GM23248 (cell line): ENCODE results near the gene RNF26. TPM values are rescaled to one million over a fixed set of nuclear protein-coding genes. Genes with fewer than 3 reads are reported as not detected.

Experiments
- DNase-seq: peaks from one replicate; pipeline ENCODE4 v3.0.0-alpha.2; 2015
- H2AFZ ChIP-seq: fragments of 200-600 bp; sonication (generic); 2 replicates; pipeline ENCODE4 v1.6.1; 2016; ENCODE audit warnings: antibody characterized with exemption
- H3F3A ChIP-seq: fragments of 200-600 bp; sonication (generic); 2 replicates; pipeline ENCODE4 v1.6.1; 2016; ENCODE audit warnings: mild to moderate bottlenecking, antibody characterized with exemption, mixed run types; ENCODE audit not compliant: insufficient read depth
- H3K27ac ChIP-seq: fragments of 200-600 bp; sonication (generic); 2 replicates; pipeline ENCODE4 v1.5.1; 2016; ENCODE audit warnings: mild to moderate bottlenecking
- H3K27me3 ChIP-seq: fragments of 200-600 bp; sonication (generic); replicated peaks from 2 replicates; pipeline ENCODE4 v1.6.1; 2016; ENCODE audit warnings: mild to moderate bottlenecking; ENCODE audit not compliant: insufficient read depth
- H3K36me3 ChIP-seq: fragments of 200-600 bp; sonication (generic); 2 replicates; pipeline ENCODE4 v1.6.1; 2016; ENCODE audit warnings: low read depth, mild to moderate bottlenecking
- H3K4me1 ChIP-seq: fragments of 200-600 bp; sonication (generic); 2 replicates; pipeline ENCODE4 v1.6.1; 2016; ENCODE audit warnings: mild to moderate bottlenecking; ENCODE audit not compliant: insufficient read depth
- H3K4me2 ChIP-seq: fragments of 200-600 bp; sonication (generic); one replicate; pipeline ENCODE4 v1.6.1; 2016; ENCODE audit warnings: mild to moderate bottlenecking; ENCODE audit not compliant: unreplicated experiment
- H3K4me3 ChIP-seq: fragments of 200-600 bp; sonication (generic); 2 replicates; pipeline ENCODE4 v1.5.1; 2016; ENCODE audit warnings: mild to moderate bottlenecking
- H3K79me2 ChIP-seq: fragments of 200-600 bp; sonication (generic); 2 replicates; pipeline ENCODE4 v1.6.1; 2016; ENCODE audit warnings: mild to moderate bottlenecking; ENCODE audit not compliant: insufficient read depth
- H3K9ac ChIP-seq: fragments of 200-600 bp; sonication (generic); 2 replicates; pipeline ENCODE4 v1.6.1; 2016; ENCODE audit warnings: mild to moderate bottlenecking
- H3K9me2 ChIP-seq: fragments of 200-600 bp; sonication (generic); 2 replicates; pipeline ENCODE4 v1.6.1; 2016; ENCODE audit warnings: mixed run types, mild to moderate bottlenecking, moderate library complexity; ENCODE audit not compliant: insufficient read depth
- H3K9me3 ChIP-seq: fragments of 200-600 bp; sonication (generic); one replicate; pipeline ENCODE4 v1.6.1; 2017; ENCODE audit warnings: low read depth
- H4K20me1 ChIP-seq: fragments of 200-600 bp; sonication (generic); 2 replicates; pipeline ENCODE4 v1.6.0; 2016; ENCODE audit not compliant: insufficient read depth
- EZH2 ChIP-seq: fragments of 200-600 bp; sonication (generic); IDR thresholded peaks from 2 replicates; pipeline ENCODE4 v1.6.1; 2018; ENCODE audit warnings: antibody characterized with exemption, mild to moderate bottlenecking; ENCODE audit not compliant: insufficient read depth, poor library complexity, severe bottlenecking
- EZH2phosphoT487 ChIP-seq: fragments of 200-600 bp; sonication (generic); IDR thresholded peaks from 2 replicates; pipeline ENCODE4 v1.6.1; 2018; ENCODE audit warnings: antibody characterized with exemption, moderate library complexity, mild to moderate bottlenecking, low read depth; ENCODE audit not compliant: insufficient read depth
- WGBS, 2 experiments: methylation state at CpG; one replicate each; pipeline ENCODE4 v1.1.6; 2015 to 2017; ENCODE audit warnings: low lambda C conversion rate in 2 of 2, low coverage in 1 of 2; ENCODE audit errors: missing lambda C conversion rate in 2 of 2; 5-methylcytosine and 5-hydroxymethylcytosine counted together
- in situ Hi-C: fragments of 300-500 bp; cut with MboI; formaldehyde crosslinking; loops from 2 replicates; pipeline ENCODE4 v1.15.0; 2020
- polyA plus RNA-seq: library from polyadenylated mRNA; unstranded; fragments of >200 nt; fragmentation: Nextera tagmentation; extraction: Ambion mirVana; gene quantifications from 2 replicates; pipeline ENCODE4 v1.2.1, GENCODE V29; 2016
- total RNA-seq: library from RNA; depleted of rRNA; stranded (reverse); fragments of >200 nt; shearing (Covaris generic); gene quantifications from 2 replicates; pipeline ENCODE4 v1.2.3, GENCODE V29; 2014

RNF26 gene
- total and polyA plus RNA-seq, 2 experiments from 2014 or later = 8.0 to 49.5 TPM

DNA sequence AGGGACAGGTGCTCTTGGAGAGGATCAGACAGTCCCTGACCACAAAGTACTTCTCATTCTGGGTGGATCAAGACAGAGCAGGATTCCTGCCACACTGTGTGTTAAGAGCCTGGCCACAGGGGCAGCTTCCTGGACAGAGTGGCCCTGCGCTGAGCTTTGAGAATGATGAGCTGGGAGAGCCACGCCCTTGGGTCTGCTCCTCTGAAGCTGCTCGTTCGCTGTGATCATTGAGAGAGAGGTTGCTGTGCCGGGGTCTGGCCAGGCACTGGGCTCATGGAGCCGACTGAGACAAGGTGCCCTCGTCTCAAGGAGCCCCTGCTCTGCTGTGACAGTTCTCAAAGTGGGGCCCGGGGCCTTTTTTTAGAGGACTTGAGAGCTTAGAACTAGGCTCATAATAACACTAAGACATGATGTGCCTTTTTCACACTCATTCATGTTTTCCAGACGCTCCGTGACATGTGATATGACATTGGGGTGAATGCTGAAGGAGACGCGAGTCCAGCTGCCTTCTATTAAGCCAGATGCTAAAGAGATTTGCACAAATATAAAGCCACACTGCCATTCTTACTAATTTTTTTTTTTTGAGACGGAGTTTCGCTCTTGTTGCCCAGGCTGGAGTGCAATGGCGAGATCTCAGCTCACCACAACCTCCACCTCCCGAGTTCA, 13.7 kb downstream of the RNF26 start:
- Histone ChIP-seq H3K9ac (no peak overlapping the region), H3K27ac (no peak overlapping the region), H3F3A (peaks cover 9% of the 10 kb centered on the region; the same call in 1 of the 2 replicates), H3K9me3 (no peaks in the 10 kb centered on the region), H2AFZ (0 out of 2 replicates have a peak overlapping the region, but pooled peaks have one; percentile 12), H3K4me1 (peaks cover 12% of the 10 kb centered on the region), H3K4me3 (no peak overlapping the region), H3K9me2 (no peaks in the 10 kb centered on the region), H3K36me3 (no peaks in the 10 kb centered on the region), H3K4me2 (no peak overlapping the region), H3K27me3 (peaks cover 8% of the 10 kb centered on the region; the same call in 1 of the 2 replicates), H3K79me2 (no peaks in the 10 kb centered on the region), H4K20me1 (no peaks in the 10 kb centered on the region)
- TF ChIP-seq EZH2phosphoT487 (no peak), EZH2 (no peak)
- in situ Hi-C loops = no loop called here
- DNase-seq = peak; percentile 36
- 12 to 13% methylated on average over 16 of the region's 16 CpGs for WGBS, 2 experiments

DNA sequence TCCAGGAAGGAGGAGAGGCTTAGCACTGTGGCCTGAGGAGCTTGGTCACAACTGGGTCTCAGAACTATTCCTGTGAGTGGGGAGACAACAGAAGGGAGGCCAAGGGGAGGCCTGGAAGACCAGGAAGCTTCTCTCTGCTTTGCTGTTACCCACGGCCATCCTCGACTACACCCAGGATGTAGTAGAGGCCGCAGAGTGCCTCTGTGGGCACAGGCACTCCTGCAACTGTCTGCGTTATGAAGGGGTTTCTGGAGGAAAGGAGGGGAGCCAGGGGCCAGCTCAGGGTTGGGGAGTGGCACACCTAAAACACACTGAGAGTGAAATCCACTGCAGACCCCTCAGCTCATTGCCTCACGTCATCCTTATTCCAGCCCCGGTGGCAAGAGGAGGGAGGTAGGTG, 16.0 kb downstream of the RNF26 start:
- H2AFZ ChIP-seq = no peak overlapping the region
- H4K20me1 ChIP-seq = no peaks in the 10 kb centered on the region
- peaks cover 12% of the 10 kb centered on the region for H3K4me1 ChIP-seq
- H3K79me2 ChIP-seq = no peaks in the 10 kb centered on the region
- 89 to 92% methylated on average over 5 to 6 of the region's 6 CpGs for WGBS, 2 experiments
- no peak overlapping the region for H3K9ac ChIP-seq
- peaks cover 8% of the 10 kb centered on the region; the same call in 1 of the 2 replicates for H3K27me3 ChIP-seq
- no peak overlapping the region for H3K4me2 ChIP-seq
- TF ChIP-seq EZH2phosphoT487 (no peak), EZH2 (no peak)
- DNase-seq = no peak
- H3K4me3 ChIP-seq = no peak overlapping the region
- no peaks in the 10 kb centered on the region for H3K36me3 ChIP-seq
- in situ Hi-C loops = loop anchor here (10.0 kb wide), 1 partner anchor 124 kb away; no protein-coding TSS in a partner anchor
- no peak overlapping the region for H3K27ac ChIP-seq
- H3F3A ChIP-seq = peaks cover 9% of the 10 kb centered on the region; the same call in 1 of the 2 replicates
- H3K9me3 ChIP-seq = no peaks in the 10 kb centered on the region
- H3K9me2 ChIP-seq = no peaks in the 10 kb centered on the region

DNA sequence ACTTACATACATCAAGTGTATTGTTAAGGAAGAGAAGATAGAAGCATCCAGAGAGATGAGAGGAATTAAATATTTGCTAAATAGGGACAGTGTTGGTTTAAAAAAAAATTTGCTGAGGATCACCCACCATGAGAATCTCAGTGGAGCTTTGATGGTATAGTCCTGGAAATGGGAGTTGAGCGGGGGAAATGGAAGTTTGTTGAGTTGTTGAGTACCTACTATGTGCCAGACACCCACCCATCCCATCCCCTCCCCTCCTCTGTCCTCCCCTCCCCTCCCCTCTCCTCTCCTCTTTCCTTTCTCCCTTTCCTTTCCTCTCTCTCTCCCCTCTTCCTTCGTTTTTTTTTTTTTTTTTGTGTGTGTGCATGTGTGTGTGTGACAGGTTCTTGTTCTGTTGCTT, 16.9 kb downstream of the RNF26 start:
- Histone ChIP-seq H3K9me3 (no peaks in the 10 kb centered on the region), H3K36me3 (no peaks in the 10 kb centered on the region), H3K9ac (no peak overlapping the region), H3K79me2 (no peaks in the 10 kb centered on the region), H3F3A (peaks cover 9% of the 10 kb centered on the region; the same call in 1 of the 2 replicates), H3K27me3 (peaks cover 8% of the 10 kb centered on the region; the same call in 1 of the 2 replicates), H2AFZ (no peak overlapping the region), H3K4me1 (peaks cover 12% of the 10 kb centered on the region), H4K20me1 (no peaks in the 10 kb centered on the region), H3K4me3 (no peak overlapping the region), H3K4me2 (no peak overlapping the region), H3K9me2 (no peaks in the 10 kb centered on the region), H3K27ac (no peak overlapping the region)
- in situ Hi-C loops = loop anchor here (10.0 kb wide), 1 partner anchor 124 kb away; no protein-coding TSS in a partner anchor
- 48 to 100% methylated on average over 1 to 2 of the region's 2 CpGs for WGBS, 2 experiments
- DNase-seq = no peak
- no peak for TF ChIP-seq EZH2phosphoT487
- no peak for TF ChIP-seq EZH2

DNA sequence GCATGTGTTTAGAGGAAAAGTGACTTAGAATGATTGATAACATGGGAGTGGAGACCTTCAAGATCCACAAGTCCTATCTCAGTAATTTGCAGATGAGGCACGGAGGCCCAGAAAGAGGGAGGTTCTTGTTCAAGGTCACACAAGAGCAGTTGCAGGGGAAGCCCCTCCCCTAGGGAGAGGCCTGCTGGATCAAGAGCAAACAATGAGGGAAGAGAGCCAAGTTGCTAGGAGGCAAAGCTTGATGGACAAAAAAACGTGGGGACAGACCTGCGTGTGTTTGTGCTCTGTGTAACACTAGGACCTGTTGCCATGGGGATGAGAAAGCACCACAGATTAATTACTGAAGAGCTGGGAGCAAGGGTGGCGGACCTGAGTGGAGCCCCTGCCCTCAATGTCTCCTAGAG, 18.5 kb downstream of the RNF26 start:
- no peaks in the 10 kb centered on the region for H3K36me3 ChIP-seq
- in situ Hi-C loops = loop anchor here (10.0 kb wide), 1 partner anchor 122 kb away; no protein-coding TSS in a partner anchor
- no peaks in the 10 kb centered on the region for H3K4me1 ChIP-seq
- H3K9me2 ChIP-seq = no peaks in the 10 kb centered on the region
- TF ChIP-seq EZH2phosphoT487 = no peak
- TF ChIP-seq EZH2 = no peak
- no peak overlapping the region for H2AFZ ChIP-seq
- no peaks in the 10 kb centered on the region for H4K20me1 ChIP-seq
- no peak overlapping the region for H3K27ac ChIP-seq
- peaks cover 8% of the 10 kb centered on the region; the same call in 1 of the 2 replicates for H3K27me3 ChIP-seq
- H3K9ac ChIP-seq = no peak overlapping the region
- no peaks in the 10 kb centered on the region for H3K79me2 ChIP-seq
- H3K9me3 ChIP-seq = no peaks in the 10 kb centered on the region
- no peak overlapping the region for H3K4me3 ChIP-seq
- no peak overlapping the region for H3K4me2 ChIP-seq
- no peaks in the 10 kb centered on the region for H3F3A ChIP-seq
- no peak for DNase-seq
- WGBS, 2 experiments = 32 to 37% methylated on average over 4 of the region's 4 CpGs
